Osteoblast (primary cell): ENCODE measurements around the gene GTF2A1. TPM values are rescaled to one million over a fixed set of nuclear protein-coding genes. Genes with fewer than 3 reads are reported as not detected.
A peak's percentile ranks its signal among the peaks of the same experiment; 100 is the strongest.

Experiments
- DNase-seq: peaks from one replicate; pipeline ENCODE4 v3.0.0; 2011; ENCODE audit warnings: low spot score, mixed read lengths; ENCODE audit not compliant: insufficient read length; ENCODE audit errors: missing footprints
- H2AFZ ChIP-seq: 2 replicates; pipeline ENCODE4 v1.6.0; 2011; ENCODE audit warnings: mild to moderate bottlenecking, low read length
- H3K27ac ChIP-seq: 2 replicates; pipeline ENCODE4 v1.5.1; 2011; ENCODE audit warnings: mild to moderate bottlenecking, low read depth, low read length, moderate library complexity
- H3K27me3 ChIP-seq: 2 replicates; pipeline ENCODE4 v1.6.0; 2012; ENCODE audit warnings: mild to moderate bottlenecking, control low read depth, inconsistent platforms, low read length, moderate library complexity; ENCODE audit not compliant: insufficient read depth
- H3K36me3 ChIP-seq: 2 replicates; pipeline ENCODE4 v1.5.1; 2011; ENCODE audit warnings: mild to moderate bottlenecking, low read length, control low read depth, moderate library complexity; ENCODE audit not compliant: insufficient read depth
- H3K4me1 ChIP-seq: 2 replicates; pipeline ENCODE4 v1.5.1; 2011; ENCODE audit warnings: mild to moderate bottlenecking, low read length, control low read depth, moderate library complexity; ENCODE audit not compliant: insufficient read depth
- H3K4me2 ChIP-seq: 2 replicates; pipeline ENCODE4 v1.6.0; 2011; ENCODE audit warnings: mild to moderate bottlenecking, low read length; ENCODE audit not compliant: insufficient read depth
- H3K4me3 ChIP-seq: fragments of 200-600 bp; sonication (generic); 3 replicates; pipeline ENCODE4 v1.5.1; 2012; ENCODE audit warnings: mild to moderate bottlenecking, low read length, inconsistent platforms; ENCODE audit not compliant: insufficient read depth
- H3K79me2 ChIP-seq: 2 replicates; pipeline ENCODE4 v1.6.0; 2012; ENCODE audit warnings: mild to moderate bottlenecking, low read length, control low read depth, inconsistent platforms; ENCODE audit not compliant: insufficient read depth
- H3K9me3 ChIP-seq: 2 replicates; pipeline ENCODE4 v1.5.1; 2011; ENCODE audit warnings: low read depth, low read length, control low read depth
- H4K20me1 ChIP-seq: 2 replicates; pipeline ENCODE4 v1.6.0; 2012; ENCODE audit warnings: mild to moderate bottlenecking, low read length, control low read depth; ENCODE audit not compliant: insufficient read depth
- CTCF ChIP-seq: IDR thresholded peaks from 2 replicates; pipeline ENCODE4 v1.5.1; 2011; ENCODE audit warnings: mild to moderate bottlenecking, low read depth, low read length, moderate library complexity; ENCODE audit errors: extremely low read depth
- total RNA-seq: library from RNA; depleted of rRNA; stranded (reverse); fragments of >200 nt; gene quantifications from 2 replicates; pipeline ENCODE4 v1.2.3, GENCODE V29; 2012

Gene GTF2A1
- 35.8 and 37.4 TPM in 2 replicates for total RNA-seq

GRCh38 chr14:81220830-81221578 is at the start of gene GTF2A1:
Gene GTF2A1 (minus strand): TSS chr14:81220959. CDS start chr14:81220518, 441 bp downstream.
- Histone ChIP-seq H3K27me3 (no peaks in the 10 kb centered on the region), H3K9me3 (no peaks in the 10 kb centered on the region), H3K27ac (peak within 1 kb of the TSS; percentile 100), H3K36me3 (peaks cover under 1% of the 10 kb centered on the region), H2AFZ (peak within 1 kb of the TSS; percentile 100), H3K79me2 (peaks cover 36% of the 10 kb centered on the region), H3K4me2 (peak within 1 kb of the TSS; percentile 99), H3K4me1 (peaks cover 13% of the 10 kb centered on the region), H3K4me3 (peak within 1 kb of the TSS; percentile 95), H4K20me1 (no peaks in the 10 kb centered on the region)
- DNase-seq: peak; percentile 96
- TF ChIP-seq CTCF: no peak

DNA sequence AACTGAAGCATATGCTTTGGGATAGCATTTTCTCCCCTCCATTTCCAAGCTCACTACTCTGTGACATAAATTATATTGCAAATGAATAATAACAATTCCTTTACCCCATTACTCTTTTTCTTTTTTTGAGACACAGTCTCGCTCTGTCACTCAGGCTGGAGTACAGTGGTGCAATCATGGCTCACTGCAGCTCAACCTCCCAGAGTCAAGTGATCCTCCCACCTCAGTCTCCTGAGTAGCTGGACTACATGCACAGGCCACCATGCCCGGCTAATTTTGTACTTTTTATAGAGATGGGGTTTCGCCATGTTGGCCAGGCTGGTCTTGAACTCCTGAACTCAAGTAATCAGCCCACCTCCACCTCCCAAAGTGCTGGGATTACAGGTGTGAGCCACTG is 49.2 kb upstream of the GTF2A1 start:
- Histone ChIP-seq H3K36me3 (no peaks in the 10 kb centered on the region), H4K20me1 (no peaks in the 10 kb centered on the region), H3K27me3 (peaks cover 9% of the 10 kb centered on the region), H3K4me3 (no peak overlapping the region), H3K79me2 (no peaks in the 10 kb centered on the region), H3K4me1 (no peaks in the 10 kb centered on the region), H2AFZ (no peak overlapping the region), H3K4me2 (no peak overlapping the region), H3K9me3 (no peaks in the 10 kb centered on the region), H3K27ac (no peak overlapping the region)
- DNase-seq: no peak
- no peak for TF ChIP-seq CTCF

DNA sequence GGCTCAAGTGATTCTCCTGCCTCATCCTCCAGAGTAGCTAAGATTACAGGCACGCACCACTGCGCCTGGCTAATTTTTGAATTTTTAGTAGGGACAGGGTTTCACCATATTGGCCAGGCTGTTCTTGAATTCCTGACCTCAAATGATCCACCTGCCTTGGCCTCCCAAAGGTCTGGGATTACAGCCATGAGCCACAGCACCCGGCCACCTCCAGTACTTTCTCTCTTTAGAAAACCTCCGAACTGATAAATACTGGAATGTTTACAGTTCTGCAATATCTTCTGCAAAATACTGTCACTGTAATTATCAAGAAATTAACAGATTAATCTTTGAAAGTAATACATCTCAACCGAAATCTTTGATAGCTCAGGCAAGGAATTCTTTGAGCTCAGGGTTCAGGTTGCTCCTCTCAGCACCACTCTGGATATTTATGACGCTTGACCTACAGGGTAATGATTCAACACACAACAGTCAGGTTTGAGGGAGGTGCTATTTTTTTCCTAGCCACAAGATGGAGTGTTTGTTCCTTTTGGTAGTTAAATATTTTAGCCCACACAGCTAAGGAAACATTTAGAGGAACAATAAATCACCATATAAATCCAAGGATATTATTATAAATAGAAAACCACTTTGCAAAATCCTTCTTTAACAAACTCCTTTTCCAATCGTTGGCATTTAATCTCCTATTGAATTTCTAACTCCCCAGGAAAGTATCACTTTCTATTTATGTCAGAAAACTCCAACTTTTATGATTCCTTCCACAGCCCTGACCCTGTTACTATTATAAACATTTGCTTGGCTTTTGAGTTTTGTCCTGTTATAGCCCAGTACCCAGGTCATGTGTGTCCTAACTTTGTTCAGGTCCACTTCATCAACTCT is 48.6 kb upstream of the GTF2A1 start:
- H3K4me3 ChIP-seq: no peak overlapping the region
- H3K36me3 ChIP-seq: no peaks in the 10 kb centered on the region
- DNase-seq: peak; percentile 81
- peak; percentile 77 for TF ChIP-seq CTCF
- no peak overlapping the region for H3K27ac ChIP-seq
- H3K27me3 ChIP-seq: peaks cover 9% of the 10 kb centered on the region
- H2AFZ ChIP-seq: no peak overlapping the region
- H3K4me2 ChIP-seq: no peak overlapping the region
- H3K79me2 ChIP-seq: no peaks in the 10 kb centered on the region
- H3K4me1 ChIP-seq: no peaks in the 10 kb centered on the region
- no peaks in the 10 kb centered on the region for H3K9me3 ChIP-seq
- no peaks in the 10 kb centered on the region for H4K20me1 ChIP-seq

GRCh38 chr14:81268016-81268416 is 47.3 kb upstream of the GTF2A1 start:
- Histone ChIP-seq H3K4me2 (no peak overlapping the region), H3K27me3 (peaks cover 5% of the 10 kb centered on the region), H3K4me3 (no peak overlapping the region), H4K20me1 (no peaks in the 10 kb centered on the region), H3K79me2 (no peaks in the 10 kb centered on the region), H2AFZ (no peak overlapping the region), H3K4me1 (no peaks in the 10 kb centered on the region), H3K27ac (no peak overlapping the region), H3K9me3 (no peaks in the 10 kb centered on the region), H3K36me3 (no peaks in the 10 kb centered on the region)
- no peak for TF ChIP-seq CTCF
- DNase-seq: no peak
